ENCODE data around the gene BMP2K.

Gene BMP2K

GRCh38 chr4:78944381-78944780 is 168.2 kb downstream of the BMP2K start:
- DNase-seq = no peak
- WGBS (ENCODE audit: insufficient coverage) = 86% methylated on average over 1 of the region's 1 CpG
- Histone ChIP-seq H3K27ac (ENCODE audit: insufficient read depth in 1 of 2, low read depth in 1 of 2, low read length in 2 of 2, poor library complexity in 1 of 2, severe bottlenecking in 2 of 2) (no peak overlapping the region), H3K27me3 (replicated peaks in 2 of 5; ENCODE audit: control insufficient read depth in 4 of 5, insufficient read depth in 5 of 5, low read length in 4 of 5) (no peaks in the 10 kb centered on the region), H3K36me3 (ENCODE audit: control insufficient read depth in 4 of 4, insufficient read depth in 4 of 4, low read length in 3 of 4) (no peaks in the 10 kb centered on the region), H3K4me3 (ENCODE audit: control insufficient read depth in 1 of 7, extremely low read depth in 1 of 7, insufficient read depth in 4 of 7, low read depth in 2 of 7, low read length in 6 of 7) (no peak overlapping the region), H3K9me3 (ENCODE audit: control extremely low read depth in 1 of 5, control insufficient read depth in 4 of 5, insufficient read depth in 2 of 5, low read depth in 1 of 5, low read length in 4 of 5) (peaks cover 0 to 3% (median 3%) of the 10 kb centered on the region in 5 experiments), H3K4me1 (ENCODE audit: control extremely low read depth in 1 of 4, control insufficient read depth in 4 of 4, insufficient read depth in 4 of 4, low read length in 3 of 4) (peaks cover 6 to 9% (median 8%) of the 10 kb centered on the region in 4 experiments)
- CTCF ChIA-PET = interaction anchor here (1.8 to 2.1 kb wide), 2 partner anchors 8 to 9 kb away, joined by 5 to 8 read pairs; no protein-coding TSS in a partner anchor
- POLR2A ChIA-PET = no interaction called here

GRCh38 chr4:78945651-78946179 is 169.6 kb downstream of the BMP2K start:
- H3K4me1 ChIP-seq (ENCODE audit: control extremely low read depth in 1 of 4, control insufficient read depth in 4 of 4, insufficient read depth in 4 of 4, low read length in 3 of 4) = no peaks in the 10 kb centered on the region
- H3K36me3 ChIP-seq (ENCODE audit: control insufficient read depth in 4 of 4, insufficient read depth in 4 of 4, low read length in 3 of 4) = no peaks in the 10 kb centered on the region
- no peak for DNase-seq
- no peak overlapping the region for H3K27ac ChIP-seq (ENCODE audit: insufficient read depth in 1 of 2, low read depth in 1 of 2, low read length in 2 of 2, poor library complexity in 1 of 2, severe bottlenecking in 2 of 2)
- H3K4me3 ChIP-seq (ENCODE audit: control insufficient read depth in 1 of 7, extremely low read depth in 1 of 7, insufficient read depth in 4 of 7, low read depth in 2 of 7, low read length in 6 of 7) = no peak overlapping the region
- H3K9me3 ChIP-seq (ENCODE audit: control extremely low read depth in 1 of 5, control insufficient read depth in 4 of 5, insufficient read depth in 2 of 5, low read depth in 1 of 5, low read length in 4 of 5) = peaks cover 0 to 3% (median 3%) of the 10 kb centered on the region in 5 experiments
- no peaks in the 10 kb centered on the region for H3K27me3 ChIP-seq (replicated peaks in 2 of 5; ENCODE audit: control insufficient read depth in 4 of 5, insufficient read depth in 5 of 5, low read length in 4 of 5)
- ChIA-PET POLR2A (no interaction called here), CTCF (interaction anchor here (2.1 kb wide), 1 partner anchor 8 kb away, joined by 5 read pairs; no protein-coding TSS in a partner anchor)
- no CpG with 5 or more reads among the region's 3 CpGs for WGBS (ENCODE audit: insufficient coverage)

DNA sequence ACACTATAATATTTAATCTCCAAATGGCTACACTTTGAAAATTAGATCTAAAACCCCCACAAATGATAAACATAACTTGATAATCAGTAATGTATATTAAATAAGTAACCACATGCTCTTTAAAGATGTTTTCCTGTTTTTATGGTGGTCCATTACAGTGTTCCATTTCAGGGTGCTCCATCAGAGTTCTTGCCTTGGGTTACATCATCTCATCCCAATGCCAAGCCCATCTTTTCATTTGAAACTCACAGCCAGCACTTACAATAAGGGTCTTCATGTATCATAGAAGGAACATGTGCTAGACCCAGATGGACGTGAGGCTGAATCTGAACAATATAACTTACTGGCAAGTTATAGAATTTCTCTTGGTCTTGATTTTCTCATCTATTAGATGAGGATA is 173.6 kb downstream of the BMP2K start:
- peaks cover 0 to 2% (median 0%) of the 10 kb centered on the region in 4 experiments for H3K4me1 ChIP-seq (ENCODE audit: control extremely low read depth in 1 of 4, control insufficient read depth in 4 of 4, insufficient read depth in 4 of 4, low read length in 3 of 4)
- no peaks in the 10 kb centered on the region for H3K36me3 ChIP-seq (ENCODE audit: control insufficient read depth in 4 of 4, insufficient read depth in 4 of 4, low read length in 3 of 4)
- ChIA-PET POLR2A (no interaction called here), CTCF (interaction anchor here (0.6 kb wide), 1 partner anchor 1084 kb away, joined by 3 read pairs; no protein-coding TSS in a partner anchor)
- DNase-seq = no peak
- H3K4me3 ChIP-seq (ENCODE audit: control insufficient read depth in 1 of 7, extremely low read depth in 1 of 7, insufficient read depth in 4 of 7, low read depth in 2 of 7, low read length in 6 of 7) = no peak overlapping the region
- H3K27ac ChIP-seq (ENCODE audit: insufficient read depth in 1 of 2, low read depth in 1 of 2, low read length in 2 of 2, poor library complexity in 1 of 2, severe bottlenecking in 2 of 2) = no peak overlapping the region
- H3K27me3 ChIP-seq (replicated peaks in 2 of 5; ENCODE audit: control insufficient read depth in 4 of 5, insufficient read depth in 5 of 5, low read length in 4 of 5) = no peaks in the 10 kb centered on the region
- WGBS (ENCODE audit: insufficient coverage) = 100% methylated on average over 1 of the region's 1 CpG
- H3K9me3 ChIP-seq (ENCODE audit: control extremely low read depth in 1 of 5, control insufficient read depth in 4 of 5, insufficient read depth in 2 of 5, low read depth in 1 of 5, low read length in 4 of 5) = peaks cover 0 to 3% (median 3%) of the 10 kb centered on the region in 5 experiments

- CTCF ChIA-PET = interaction anchor here (0.9 to 3.5 kb wide), 16 partner anchors 8 to 1411 kb away, joined by 3 to 36 read pairs (median 6); partner anchors contain the start of genes CFAP299 and PAQR3
- H3K4me3 ChIP-seq (ENCODE audit: control insufficient read depth in 1 of 7, extremely low read depth in 1 of 7, insufficient read depth in 4 of 7, low read depth in 2 of 7, low read length in 6 of 7) = no peak overlapping the region
- H3K27me3 ChIP-seq (replicated peaks in 2 of 5; ENCODE audit: control insufficient read depth in 4 of 5, insufficient read depth in 5 of 5, low read length in 4 of 5) = no peaks in the 10 kb centered on the region
- peak; percentile 41 to 71 (median 64) for DNase-seq
- 100% methylated on average over 2 of the region's 3 CpGs for WGBS (ENCODE audit: insufficient coverage)
- POLR2A ChIA-PET = no interaction called here
- peaks cover 0 to 2% (median 0%) of the 10 kb centered on the region in 4 experiments for H3K4me1 ChIP-seq (ENCODE audit: control extremely low read depth in 1 of 4, control insufficient read depth in 4 of 4, insufficient read depth in 4 of 4, low read length in 3 of 4)
- H3K9me3 ChIP-seq (ENCODE audit: control extremely low read depth in 1 of 5, control insufficient read depth in 4 of 5, insufficient read depth in 2 of 5, low read depth in 1 of 5, low read length in 4 of 5) = peaks cover 0 to 1% (median 0%) of the 10 kb centered on the region in 5 experiments
- no peak overlapping the region for H3K27ac ChIP-seq (ENCODE audit: insufficient read depth in 1 of 2, low read depth in 1 of 2, low read length in 2 of 2, poor library complexity in 1 of 2, severe bottlenecking in 2 of 2)
- no peaks in the 10 kb centered on the region for H3K36me3 ChIP-seq (ENCODE audit: control insufficient read depth in 4 of 4, insufficient read depth in 4 of 4, low read length in 3 of 4)
Measured at GRCh38 chr4:78951862-78952472, 175.8 kb downstream of the BMP2K start.

DNA sequence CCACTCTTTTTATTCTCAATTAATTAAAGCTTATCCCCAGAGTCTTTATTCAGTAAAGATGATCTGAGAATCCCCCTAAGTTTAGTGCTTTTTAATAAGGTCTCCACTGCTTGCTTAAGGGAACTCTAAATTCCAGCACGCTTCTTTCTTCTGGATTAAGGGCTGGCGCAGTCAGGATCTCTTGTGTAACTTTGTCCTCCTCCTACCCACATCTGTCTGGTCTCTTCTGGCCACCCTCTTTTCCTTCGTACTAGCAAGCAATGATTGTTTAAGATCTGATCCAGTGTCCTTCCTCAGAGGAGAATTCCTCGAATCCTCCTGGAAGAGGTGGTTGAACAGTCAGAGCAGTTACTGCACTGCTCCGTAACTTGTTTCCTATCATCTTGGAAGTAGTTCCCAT is 177.1 kb downstream of the BMP2K start:
- no peak overlapping the region for H3K4me3 ChIP-seq (ENCODE audit: control insufficient read depth in 1 of 7, extremely low read depth in 1 of 7, insufficient read depth in 4 of 7, low read depth in 2 of 7, low read length in 6 of 7)
- no peak for DNase-seq
- POLR2A ChIA-PET = interaction anchor here (0.6 kb wide), 1 partner anchor 446 kb away, joined by 3 read pairs; no protein-coding TSS in a partner anchor
- H3K9me3 ChIP-seq (ENCODE audit: control extremely low read depth in 1 of 5, control insufficient read depth in 4 of 5, insufficient read depth in 2 of 5, low read depth in 1 of 5, low read length in 4 of 5) = no peaks in the 10 kb centered on the region
- no peaks in the 10 kb centered on the region for H3K27me3 ChIP-seq (replicated peaks in 2 of 5; ENCODE audit: control insufficient read depth in 4 of 5, insufficient read depth in 5 of 5, low read length in 4 of 5)
- no peak overlapping the region for H3K27ac ChIP-seq (ENCODE audit: insufficient read depth in 1 of 2, low read depth in 1 of 2, low read length in 2 of 2, poor library complexity in 1 of 2, severe bottlenecking in 2 of 2)
- CTCF ChIA-PET = interaction anchor here (0.6 to 3.5 kb wide), 17 partner anchors 8 to 1384 kb away, joined by 3 to 36 read pairs (median 5); partner anchors contain the start of genes CFAP299 and PAQR3
- H3K4me1 ChIP-seq (ENCODE audit: control extremely low read depth in 1 of 4, control insufficient read depth in 4 of 4, insufficient read depth in 4 of 4, low read length in 3 of 4) = peaks cover 0 to 2% (median 0%) of the 10 kb centered on the region in 4 experiments
- 98% methylated on average over 5 of the region's 5 CpGs for WGBS (ENCODE audit: insufficient coverage)
- H3K36me3 ChIP-seq (ENCODE audit: control insufficient read depth in 4 of 4, insufficient read depth in 4 of 4, low read length in 3 of 4) = no peaks in the 10 kb centered on the region

DNA sequence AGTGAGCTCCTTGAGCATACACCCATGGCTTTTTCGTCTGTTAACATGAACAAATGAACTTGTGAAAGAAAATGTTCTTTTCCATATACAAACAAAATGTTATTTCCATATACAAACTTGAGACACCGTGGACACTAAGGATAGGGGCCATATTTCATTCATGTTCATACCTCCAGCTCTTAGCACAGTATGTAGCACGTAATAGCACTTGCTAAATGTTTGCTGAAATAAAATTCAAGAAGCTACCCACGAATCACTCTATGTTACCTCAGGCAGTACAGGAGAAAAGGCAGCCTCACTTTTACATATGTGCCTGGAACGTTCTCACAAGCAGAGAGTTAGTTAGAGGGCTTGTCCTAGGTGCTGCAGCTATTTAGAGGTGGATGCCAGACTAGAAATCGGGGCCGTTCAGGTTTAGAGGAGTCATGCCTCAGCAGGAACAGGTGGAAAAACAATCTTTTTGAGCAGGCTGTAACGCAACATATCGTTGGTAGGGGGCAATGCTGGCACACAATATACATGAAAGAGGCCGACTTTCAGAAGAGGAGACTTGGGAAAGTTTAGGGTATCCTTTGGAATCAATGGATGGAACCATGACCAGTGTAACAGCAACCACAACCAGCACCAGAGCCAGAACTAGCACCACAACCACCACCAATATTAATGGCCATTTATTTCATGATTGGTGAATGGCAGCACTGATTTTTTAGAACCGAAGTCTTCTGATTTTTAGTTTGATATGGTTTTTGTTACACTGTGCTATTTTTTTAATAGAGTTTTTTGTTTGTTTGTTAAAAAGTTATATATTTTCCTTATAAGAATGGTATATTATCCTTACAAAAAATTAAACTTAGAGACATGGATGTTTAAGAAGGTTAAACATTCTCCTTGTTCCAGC is 177.9 kb downstream of the BMP2K start:
- Histone ChIP-seq H3K9me3 (ENCODE audit: control extremely low read depth in 1 of 5, control insufficient read depth in 4 of 5, insufficient read depth in 2 of 5, low read depth in 1 of 5, low read length in 4 of 5) (no peaks in the 10 kb centered on the region), H3K4me1 (ENCODE audit: control extremely low read depth in 1 of 4, control insufficient read depth in 4 of 4, insufficient read depth in 4 of 4, low read length in 3 of 4) (peaks cover 0 to 2% (median 0%) of the 10 kb centered on the region in 4 experiments), H3K4me3 (ENCODE audit: control insufficient read depth in 1 of 7, extremely low read depth in 1 of 7, insufficient read depth in 4 of 7, low read depth in 2 of 7, low read length in 6 of 7) (no peak overlapping the region), H3K36me3 (ENCODE audit: control insufficient read depth in 4 of 4, insufficient read depth in 4 of 4, low read length in 3 of 4) (no peaks in the 10 kb centered on the region), H3K27ac (ENCODE audit: insufficient read depth in 1 of 2, low read depth in 1 of 2, low read length in 2 of 2, poor library complexity in 1 of 2, severe bottlenecking in 2 of 2) (no peak overlapping the region), H3K27me3 (replicated peaks in 2 of 5; ENCODE audit: control insufficient read depth in 4 of 5, insufficient read depth in 5 of 5, low read length in 4 of 5) (no peaks in the 10 kb centered on the region)
- ChIA-PET POLR2A (no interaction called here), CTCF (interaction anchor here (0.6 to 3.5 kb wide), 12 partner anchors 9 to 1383 kb away, joined by 3 to 36 read pairs (median 6); partner anchors contain the start of gene PAQR3)
- peak; percentile 35 to 44 (median 41) for DNase-seq
- 28% methylated on average over 5 of the region's 11 CpGs for WGBS (ENCODE audit: insufficient coverage)
